Right lung (tissue), 5 donors: ENCODE measurements around the gene NOPCHAP1. TPM values are rescaled to one million over a fixed set of nuclear protein-coding genes. Genes with fewer than 3 reads are reported as not detected.
A peak's percentile ranks its signal among the peaks of the same experiment; 100 is the strongest.
"Not testable (repeated sequence)": the region's sequence is repeated elsewhere in the genome, so short reads cannot be mapped to it uniquely, and the experiment has no call there.

Experiments
- DNase-seq, 2 donors: peaks; one replicate each; pipeline ENCODE4 v3.0.0-alpha.2; 2013
- polyA plus RNA-seq, 5 donors: library from polyadenylated mRNA; unstranded; fragments of 120-200 nt; gene quantifications; one replicate each; pipeline versions ENCODE4 v1.2.1 to v1.2.3, GENCODE V29; 2013; ENCODE audit warnings: inconsistent platforms in 1 of 5, low replicate concordance in 1 of 5; ENCODE audit not compliant: insufficient read length in 5 of 5, insufficient read depth in 1 of 5

The NOPCHAP1 gene
- polyA plus RNA-seq, 5 donors = 13.8 to 16.4 (median 14.4) TPM

DNA sequence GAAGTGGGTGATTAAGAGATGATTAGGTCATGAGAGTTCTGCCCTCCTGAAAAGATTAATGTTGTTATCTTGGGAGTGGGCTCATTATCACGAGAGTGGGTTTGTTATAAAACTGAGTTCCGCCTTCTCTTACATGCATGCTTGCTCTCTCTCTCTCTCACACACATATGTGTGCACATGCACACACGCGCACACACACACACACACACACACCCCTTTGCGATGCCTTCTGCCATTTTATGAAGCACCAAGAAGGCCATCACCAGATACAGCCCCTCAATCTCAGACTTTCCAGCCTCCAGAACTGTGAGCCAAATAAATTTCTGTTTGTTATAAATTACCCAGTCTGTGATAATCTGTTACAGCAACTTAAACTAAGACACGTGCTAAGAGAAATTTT is 22.4 kb upstream of the NOPCHAP1 start:
- DNase-seq = no peak

DNA sequence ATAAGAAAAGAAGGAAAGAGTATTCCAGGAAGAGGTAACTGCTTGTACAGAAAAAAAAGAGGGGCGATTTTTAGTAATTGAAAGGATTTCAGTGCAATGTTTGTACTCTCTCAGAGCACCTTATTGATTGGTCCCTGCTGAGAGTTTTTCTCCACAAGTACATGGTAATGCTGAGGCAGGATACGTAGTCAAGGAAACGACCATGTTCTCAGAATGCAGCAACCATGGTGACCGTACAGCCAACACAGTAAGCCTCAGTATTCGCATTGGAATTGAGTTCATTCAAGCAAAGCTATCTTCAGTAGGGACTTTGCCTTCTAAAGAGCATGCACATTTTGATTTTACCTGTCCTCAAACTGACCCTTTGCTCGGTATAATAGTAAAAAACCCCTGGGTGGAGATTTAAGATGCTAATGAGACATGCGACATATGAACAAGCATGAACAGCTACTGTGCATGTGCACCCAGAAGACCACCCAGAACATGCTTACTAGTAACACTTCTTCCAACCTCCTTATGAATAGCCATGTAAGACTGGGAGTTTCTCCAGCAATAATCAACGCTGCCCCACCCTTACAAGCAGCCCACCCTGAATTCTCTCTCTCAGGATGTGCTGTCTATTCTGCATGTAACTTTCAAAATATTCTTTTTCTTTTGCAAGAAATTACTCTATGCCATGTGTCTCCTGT is 21.8 kb upstream of the NOPCHAP1 start:
- DNase-seq = no peak

GRCh38 chr12:104964856-104965205 is 21.3 kb upstream of the NOPCHAP1 start:
- DNase-seq = no peak

DNA sequence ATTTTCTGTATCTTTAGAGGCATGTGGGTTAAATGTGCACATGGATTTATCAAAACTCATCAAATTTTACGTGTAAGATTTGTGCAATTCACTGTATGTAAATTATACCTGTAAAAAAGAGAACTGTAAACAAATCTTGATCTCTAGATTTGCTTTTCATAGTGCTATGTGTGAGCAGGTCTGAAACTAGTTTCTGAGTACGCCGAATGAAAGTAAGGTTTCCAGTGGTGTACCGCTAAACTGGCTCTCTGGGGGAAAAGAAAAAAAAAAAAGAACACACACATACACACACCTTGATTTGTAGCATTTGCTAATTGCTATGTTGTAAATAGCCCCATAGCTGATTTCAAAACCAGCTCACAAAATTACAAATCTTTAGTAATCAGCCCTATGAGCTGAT is 19.4 kb upstream of the NOPCHAP1 start:
- DNase-seq = no peak

DNA sequence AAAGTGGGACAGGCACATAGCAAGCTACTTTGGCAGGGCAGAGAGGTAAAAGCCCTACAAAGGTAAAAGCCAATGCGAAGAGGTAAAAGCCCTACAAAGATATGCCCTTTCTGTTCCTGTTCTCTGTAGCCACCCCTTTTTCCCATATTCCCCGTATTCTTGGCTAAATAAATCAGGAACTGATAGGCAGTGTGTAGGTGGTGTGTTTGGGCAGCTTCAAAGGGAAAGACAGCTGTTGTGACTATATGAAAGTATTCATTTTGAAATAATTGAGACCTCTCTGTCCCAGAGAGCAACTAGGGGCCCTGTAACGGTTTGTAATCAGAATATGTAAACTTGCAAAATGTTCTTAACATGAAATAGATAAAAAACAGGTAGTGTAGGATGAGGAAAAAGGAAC is 16.8 kb upstream of the NOPCHAP1 start:
- no peak for DNase-seq

DNA sequence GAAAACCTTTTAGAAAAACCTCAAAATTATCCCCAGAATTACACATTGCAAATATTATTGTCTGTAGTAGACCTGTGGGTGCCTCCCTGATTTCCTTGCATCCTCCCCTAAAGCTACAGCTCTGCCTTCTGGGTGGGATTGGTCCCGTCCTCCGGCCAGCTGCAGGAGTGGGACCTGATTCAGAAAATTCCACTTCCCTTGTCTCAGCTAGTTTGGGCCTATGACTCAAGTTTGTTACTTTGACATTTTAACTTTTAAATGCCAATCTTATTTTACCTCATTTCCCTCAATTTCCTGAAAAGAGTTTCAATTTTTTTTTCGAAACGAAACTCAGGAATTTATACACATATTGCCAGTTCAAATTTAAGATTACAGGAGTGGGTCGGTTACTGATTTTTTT is 14.8 kb upstream of the NOPCHAP1 start:
- no peak for DNase-seq

DNA sequence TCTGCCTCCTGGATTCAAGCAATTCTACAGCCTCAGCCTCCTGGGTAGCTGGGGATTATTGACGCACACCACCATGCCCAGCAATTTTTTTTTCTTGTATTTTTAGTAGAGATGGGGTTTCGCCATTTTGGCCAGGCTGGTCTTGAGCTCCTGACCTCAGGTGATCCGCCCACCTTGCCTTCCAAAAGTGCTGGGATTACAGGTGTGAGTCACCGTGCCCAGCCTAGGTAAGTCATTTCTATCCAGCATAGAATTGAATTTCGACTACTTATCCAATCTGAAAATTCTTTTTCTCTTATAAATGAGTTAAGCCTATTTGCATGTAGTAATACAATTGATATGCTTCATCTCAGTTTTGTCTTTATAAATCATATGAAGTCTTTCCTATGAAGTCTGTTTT is 12.9 kb upstream of the NOPCHAP1 start:
- no peak for DNase-seq

DNA sequence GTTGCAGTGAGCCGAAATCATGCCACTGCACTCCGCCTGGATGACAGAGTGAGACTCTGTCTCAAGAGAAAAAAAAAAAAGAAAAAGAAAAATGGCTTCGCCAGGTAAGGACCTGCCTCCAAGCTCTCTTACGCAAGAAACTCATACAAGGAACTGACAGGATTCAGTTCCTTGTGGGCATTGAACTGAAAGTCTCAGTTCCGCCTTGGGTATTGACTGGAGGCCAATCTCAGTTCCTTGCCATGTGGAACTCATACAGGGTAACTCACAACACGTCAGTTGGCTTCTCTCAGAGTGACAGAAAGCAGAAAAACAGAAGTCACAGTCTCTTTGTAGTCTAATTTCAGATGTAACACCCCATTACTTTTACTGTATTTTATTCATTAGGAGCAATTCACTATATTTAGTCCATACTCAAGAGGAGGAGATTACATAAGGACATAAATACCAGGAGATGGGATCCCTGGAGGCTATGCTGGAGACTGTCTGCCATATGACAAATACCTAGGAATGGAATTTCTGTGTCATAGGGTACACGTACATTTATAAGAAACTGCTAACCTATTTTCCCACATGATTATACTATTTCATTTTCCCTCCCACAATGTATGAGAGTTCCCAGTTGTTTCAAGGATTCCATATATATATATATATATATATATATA is 11.4 kb upstream of the NOPCHAP1 start:
- no peak for DNase-seq

GRCh38 chr12:104975587-104976343 is 10.4 kb upstream of the NOPCHAP1 start:
- no peak for DNase-seq

DNA sequence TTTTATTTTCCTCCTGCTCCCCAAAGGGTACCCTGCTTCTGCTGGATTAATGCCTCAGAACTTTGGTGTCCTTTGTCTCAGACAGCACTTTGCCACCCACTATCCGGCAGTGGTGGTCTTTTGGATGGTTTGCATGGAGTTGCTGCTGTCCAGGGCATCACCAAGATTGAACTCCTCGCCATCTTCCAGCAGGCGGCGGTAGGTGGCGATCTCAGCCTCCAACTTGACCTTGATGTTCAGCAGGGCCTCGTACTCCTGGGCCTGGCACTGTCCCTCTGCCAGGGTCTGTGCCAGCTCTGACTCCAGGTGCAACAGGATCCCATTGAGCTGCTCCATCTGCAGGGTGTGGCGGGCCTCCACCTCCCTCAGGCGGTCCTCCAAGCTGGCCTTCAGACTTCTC is 9.4 kb upstream of the NOPCHAP1 start:
- DNase-seq = no peak

- not testable (repeated sequence) for DNase-seq
These were observed 8.4 kb upstream of the NOPCHAP1 start for GRCh38 chr12:104977688-104978087.

GRCh38 chr12:104985206-104985605 is 910 bp upstream of the NOPCHAP1 start:
- no peak for DNase-seq

DNA sequence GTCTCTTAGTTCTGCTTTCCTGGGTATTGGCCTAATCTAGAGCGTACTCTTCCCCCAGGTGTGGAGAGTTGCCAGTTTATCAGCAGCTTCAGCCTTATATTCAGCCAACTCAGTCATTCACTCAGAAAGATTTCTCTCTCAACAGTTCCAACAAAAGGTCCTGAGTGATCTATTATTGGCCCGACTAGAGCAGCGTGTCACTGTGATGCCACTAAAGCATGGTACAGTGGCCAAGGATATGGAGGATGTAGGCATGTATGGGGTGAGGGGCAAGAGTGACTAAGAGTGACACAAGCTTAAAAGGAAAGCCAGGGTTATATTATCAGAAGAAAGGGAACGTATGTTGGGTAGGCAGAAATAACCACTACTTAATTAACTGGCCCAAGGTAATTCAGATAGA is 4.8 kb downstream of the NOPCHAP1 start:
- no peak for DNase-seq

GRCh38 chr12:104991565-104992128 is 5.5 kb downstream of the NOPCHAP1 start:
- no peak for DNase-seq

- DNase-seq = no peak
These were observed 8.2 kb downstream of the NOPCHAP1 start for GRCh38 chr12:104994336-104994735.

GRCh38 chr12:104997541-104997940 is 11.4 kb downstream of the NOPCHAP1 start:
- DNase-seq = no peak

GRCh38 chr12:104998423-104999346 is 12.6 kb downstream of the NOPCHAP1 start:
- DNase-seq = peak in 1 of 2 donors; percentile 32

DNA sequence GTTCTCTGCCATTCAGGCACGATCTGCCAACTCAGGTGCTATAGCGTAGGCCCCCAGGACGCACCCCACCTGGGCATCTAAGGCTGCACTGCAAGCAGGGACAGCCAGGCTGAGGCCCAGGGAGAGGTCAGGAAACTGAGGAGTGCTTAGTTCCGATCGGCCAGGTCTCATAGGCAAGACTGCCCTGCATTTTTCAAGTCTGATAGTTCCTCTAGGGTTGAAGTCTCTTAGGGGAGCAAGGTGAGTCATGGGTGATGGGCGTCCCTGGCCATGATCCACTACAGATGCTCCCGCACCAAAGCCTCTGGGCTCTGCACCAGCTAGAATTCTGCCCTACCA is 13.2 kb downstream of the NOPCHAP1 start:
- DNase-seq = no peak

DNA sequence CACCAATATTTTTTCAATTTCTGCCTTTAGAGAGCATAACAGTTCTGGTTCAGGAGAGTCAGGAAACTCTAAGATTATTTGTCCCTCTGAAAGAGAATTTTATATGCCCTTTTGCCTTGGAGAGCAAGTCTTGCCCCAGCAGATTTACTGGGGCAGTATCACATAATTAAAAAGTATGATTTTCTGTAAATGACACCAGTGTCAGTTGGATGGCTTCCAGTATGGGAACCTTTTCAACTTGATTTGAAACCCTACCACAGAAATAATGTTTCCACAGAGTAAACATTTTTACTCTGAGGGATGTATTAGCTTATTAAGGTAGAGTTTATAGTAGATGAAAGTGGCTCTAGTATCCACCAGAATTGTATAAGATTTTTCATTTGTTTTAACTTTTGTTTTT is 15.4 kb downstream of the NOPCHAP1 start:
- DNase-seq = no peak

- no peak for DNase-seq
These were observed 27.8 kb downstream of the NOPCHAP1 start for GRCh38 chr12:105013892-105014291.

- no peak for DNase-seq
These were observed 28.5 kb downstream of the NOPCHAP1 start for GRCh38 chr12:105014603-105015002.

GRCh38 chr12:105015543-105015942 is 29.4 kb downstream of the NOPCHAP1 start:
- no peak for DNase-seq
